GM12873 (cell line): ENCODE data around the gene RPAIN.

Experiments used
- CTCF ChIP-seq: IDR thresholded peaks from 2 replicates; pipeline ENCODE4 v1.5.1; 2012; ENCODE audit warnings: low read depth, mild to moderate bottlenecking, moderate library complexity, low read length, control low read depth; ENCODE audit not compliant: insufficient read depth; ENCODE audit errors: missing control alignments

The RPAIN gene

GRCh38 chr17:5478992-5479391 is 59.0 kb downstream of the RPAIN start:
- no peak for TF ChIP-seq CTCF

- no peak for TF ChIP-seq CTCF
Observed at GRCh38 chr17:5480962-5481361, 61.0 kb downstream of the RPAIN start.

GRCh38 chr17:5481451-5481850 is 61.5 kb downstream of the RPAIN start:
- TF ChIP-seq CTCF: no peak
